ENCODE data around the gene MPI.
"Not testable (repeated sequence)": the region's sequence is repeated elsewhere in the genome, so short reads cannot be mapped to it uniquely, and the experiment has no call there.

The MPI gene

DNA sequence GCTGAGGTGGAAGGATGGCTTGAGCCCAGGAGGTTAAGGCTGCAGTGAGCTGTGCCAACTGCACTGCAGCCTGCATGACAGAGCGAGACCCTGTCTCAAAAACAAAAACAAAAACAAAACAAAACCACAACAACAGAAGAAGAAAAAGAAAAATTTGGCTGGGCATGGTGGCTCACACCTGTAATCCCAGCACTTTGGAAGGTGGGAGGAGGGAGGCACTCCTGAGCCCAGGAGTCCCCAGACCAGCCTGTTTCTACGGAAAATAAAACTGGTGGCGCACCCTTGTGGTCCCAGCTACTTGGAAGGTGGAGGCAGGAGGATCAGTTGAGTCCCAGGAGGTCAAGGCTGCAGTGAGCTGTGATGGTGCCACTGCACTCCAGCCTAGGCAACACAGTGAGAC, 45.4 kb downstream of the MPI start:
- DNase-seq: not testable (repeated sequence)

- no peak for DNase-seq
Observed at GRCh38 chr15:74937272-74937589, 47.4 kb downstream of the MPI start.

- DNase-seq: peak; percentile 99 to 100 (median 99)
Observed at GRCh38 chr15:74937590-74938371, 47.9 kb downstream of the MPI start, which contains the start of gene COX5A. Gene COX5A, minus strand, starts transcription at chr15:74938073. Its CDS starts 59 bp downstream, at chr15:74938014.

DNA sequence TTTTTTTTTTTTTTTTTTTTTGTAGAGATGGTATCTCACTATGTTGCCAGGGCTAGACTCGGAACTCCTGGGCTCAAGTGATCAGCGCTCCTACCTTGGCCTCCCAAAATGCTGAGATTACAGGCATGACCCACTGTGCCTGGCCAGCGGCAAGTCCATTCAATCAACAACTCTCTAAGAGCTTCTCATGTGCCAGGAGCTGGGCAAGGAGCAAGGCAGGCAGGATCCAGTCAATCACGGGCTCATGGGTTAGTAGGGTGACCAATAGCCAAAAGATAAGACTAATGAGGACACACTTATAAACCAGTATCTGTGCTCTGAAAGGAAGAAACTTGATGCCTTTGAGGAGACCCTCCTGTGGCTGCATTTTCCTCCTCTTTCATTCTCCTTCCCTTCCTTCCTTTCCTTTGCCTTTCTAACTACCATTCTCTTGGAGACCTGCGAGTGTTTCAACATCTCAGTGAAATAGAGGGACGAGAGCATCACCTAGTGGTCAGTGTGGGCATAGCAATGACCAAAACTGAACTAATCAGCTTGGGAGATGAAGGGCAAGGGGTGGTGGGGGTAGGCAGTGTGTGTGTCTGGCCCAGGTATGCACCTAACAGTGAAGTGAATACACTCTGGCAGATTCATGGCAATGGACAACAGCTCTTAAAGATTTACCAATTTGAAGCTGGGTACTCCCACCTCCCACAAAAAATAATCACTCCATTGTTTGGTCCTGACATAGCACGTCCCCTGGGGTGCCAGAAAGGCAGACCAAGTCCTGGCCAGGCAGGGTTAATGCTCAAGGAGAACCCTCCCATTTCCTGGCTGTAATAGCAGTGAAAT, 60.5 kb downstream of the MPI start:
- peak; percentile 81 to 87 (median 81) for DNase-seq

- no peak for DNase-seq
Observed at GRCh38 chr15:74951006-74951405, 61.2 kb downstream of the MPI start.

Data from suppressor macrophage treated with lipopolysaccharide for 1 hour (primary cell).